ENCODE data around the gene SF3A2. TPM values are rescaled to one million over a fixed set of nuclear protein-coding genes. Genes with fewer than 3 reads are reported as not detected.

The SF3A2 gene
- total and polyA plus RNA-seq, 10 of the 15 experiments (the other 5 are each of a cell fraction or from before 2014, with no cell fraction given), result 0.33 to 143 (median 30.6) TPM

DNA sequence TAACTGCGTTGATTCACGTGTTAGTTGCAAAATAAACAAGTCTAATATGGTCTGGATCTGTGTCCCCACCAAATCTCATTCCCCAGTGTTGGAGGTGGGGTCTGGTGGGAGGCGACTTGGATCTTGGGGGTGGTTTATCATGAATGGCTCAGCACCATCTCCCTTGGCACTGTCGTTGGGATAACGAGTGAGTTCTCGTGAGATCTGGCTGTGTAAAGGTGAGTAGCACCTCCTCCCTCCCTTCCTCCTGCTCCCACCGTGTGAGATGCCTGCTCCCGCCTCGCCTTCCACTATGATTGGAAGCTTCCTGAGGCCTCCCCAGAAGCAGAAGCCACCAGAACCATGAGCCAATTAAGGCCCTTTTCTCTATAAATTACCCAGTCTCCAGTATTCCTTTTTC, 40.5 kb downstream of the SF3A2 start:
- in situ Hi-C loops (cut with MboI) (loop anchor here (10.0 kb wide), 1 partner anchor 338 kb away; no protein-coding TSS in a partner anchor), intact Hi-C loops (cut with micrococcal nuclease; ENCODE audit: unreplicated experiment) (loop anchor here (5.0 to 10.0 kb wide), 2 partner anchors 115 to 508 kb away; partner anchors contain the start of genes SGTA and THOP1)
- no peak overlapping the region for H3K4me3 ChIP-seq
- H3K4me2 ChIP-seq (ENCODE audit: control insufficient read depth, insufficient read depth), result no peak overlapping the region
- no peak overlapping the region for H3K9ac ChIP-seq (ENCODE audit: control insufficient read depth, insufficient read depth, low read length)
- no peak for DNase-seq (ENCODE audit: low read depth, low spot score)
- 78% methylated on average over 9 of the region's 9 CpGs for WGBS (ENCODE audit: insufficient coverage, insufficient replicate concordance, low lambda C conversion rate, missing lambda C conversion rate)
- no peaks in the 10 kb centered on the region for H3K9me3 ChIP-seq (replicated peaks; ENCODE audit: control insufficient read depth, insufficient read depth, low read length)
- SMC1A ChIA-PET (ENCODE audit: uncharacterized antibody, unreplicated experiment), result interaction anchor here (0.9 to 1.8 kb wide), 4 partner anchors 11 to 334 kb away, joined by 3 to 5 read pairs (median 4); no protein-coding TSS in a partner anchor
- RAD21 ChIA-PET (ENCODE audit: unreplicated experiment), result interaction anchor here (1.0 to 1.4 kb wide), 2 partner anchors 39 to 334 kb away, joined by 3 to 6 read pairs; no protein-coding TSS in a partner anchor
- peaks cover 4 to 14% of the 10 kb centered on the region in 2 experiments for H3K36me3 ChIP-seq (ENCODE audit: control insufficient read depth in 2 of 2, insufficient read depth in 2 of 2, low read length in 1 of 2)
- no peak for TF ChIP-seq RCOR1 (conservative IDR thresholded peaks at IDR 0.05; ENCODE audit: low read depth, low read length)
- no peak for TF ChIP-seq ZNF622 (IDR thresholded peaks at IDR 0.05)
- TF ChIP-seq, protein P1, sequence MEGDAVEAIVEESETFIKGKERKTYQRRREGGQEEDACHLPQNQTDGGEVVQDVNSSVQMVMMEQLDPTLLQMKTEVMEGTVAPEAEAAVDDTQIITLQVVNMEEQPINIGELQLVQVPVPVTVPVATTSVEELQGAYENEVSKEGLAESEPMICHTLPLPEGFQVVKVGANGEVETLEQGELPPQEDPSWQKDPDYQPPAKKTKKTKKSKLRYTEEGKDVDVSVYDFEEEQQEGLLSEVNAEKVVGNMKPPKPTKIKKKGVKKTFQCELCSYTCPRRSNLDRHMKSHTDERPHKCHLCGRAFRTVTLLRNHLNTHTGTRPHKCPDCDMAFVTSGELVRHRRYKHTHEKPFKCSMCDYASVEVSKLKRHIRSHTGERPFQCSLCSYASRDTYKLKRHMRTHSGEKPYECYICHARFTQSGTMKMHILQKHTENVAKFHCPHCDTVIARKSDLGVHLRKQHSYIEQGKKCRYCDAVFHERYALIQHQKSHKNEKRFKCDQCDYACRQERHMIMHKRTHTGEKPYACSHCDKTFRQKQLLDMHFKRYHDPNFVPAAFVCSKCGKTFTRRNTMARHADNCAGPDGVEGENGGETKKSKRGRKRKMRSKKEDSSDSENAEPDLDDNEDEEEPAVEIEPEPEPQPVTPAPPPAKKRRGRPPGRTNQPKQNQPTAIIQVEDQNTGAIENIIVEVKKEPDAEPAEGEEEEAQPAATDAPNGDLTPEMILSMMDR (IDR thresholded peaks at IDR 0.05 in 2 of 3, conservative IDR thresholded peaks at IDR 0.05 in 1 of 3; ENCODE audit: control insufficient read depth in 2 of 3, extremely low read depth in 1 of 3, insufficient read depth in 1 of 3, low read depth in 3 of 3, low read length in 3 of 3), result no peak
- no peak for TF ChIP-seq RUNX3 (IDR thresholded peaks at IDR 0.05; ENCODE audit: low read length)
- TF ChIP-seq, protein P2, sequence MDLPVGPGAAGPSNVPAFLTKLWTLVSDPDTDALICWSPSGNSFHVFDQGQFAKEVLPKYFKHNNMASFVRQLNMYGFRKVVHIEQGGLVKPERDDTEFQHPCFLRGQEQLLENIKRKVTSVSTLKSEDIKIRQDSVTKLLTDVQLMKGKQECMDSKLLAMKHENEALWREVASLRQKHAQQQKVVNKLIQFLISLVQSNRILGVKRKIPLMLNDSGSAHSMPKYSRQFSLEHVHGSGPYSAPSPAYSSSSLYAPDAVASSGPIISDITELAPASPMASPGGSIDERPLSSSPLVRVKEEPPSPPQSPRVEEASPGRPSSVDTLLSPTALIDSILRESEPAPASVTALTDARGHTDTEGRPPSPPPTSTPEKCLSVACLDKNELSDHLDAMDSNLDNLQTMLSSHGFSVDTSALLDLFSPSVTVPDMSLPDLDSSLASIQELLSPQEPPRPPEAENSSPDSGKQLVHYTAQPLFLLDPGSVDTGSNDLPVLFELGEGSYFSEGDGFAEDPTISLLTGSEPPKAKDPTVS (IDR thresholded peaks at IDR 0.05; ENCODE audit: low read depth, low read length), result no peak
- peak; percentile 41; the same call in 1 of the 2 replicates for TF ChIP-seq POLR2A (IDR thresholded peaks at IDR 0.05; ENCODE audit: low read depth, low read length)
- TF ChIP-seq, protein P3, sequence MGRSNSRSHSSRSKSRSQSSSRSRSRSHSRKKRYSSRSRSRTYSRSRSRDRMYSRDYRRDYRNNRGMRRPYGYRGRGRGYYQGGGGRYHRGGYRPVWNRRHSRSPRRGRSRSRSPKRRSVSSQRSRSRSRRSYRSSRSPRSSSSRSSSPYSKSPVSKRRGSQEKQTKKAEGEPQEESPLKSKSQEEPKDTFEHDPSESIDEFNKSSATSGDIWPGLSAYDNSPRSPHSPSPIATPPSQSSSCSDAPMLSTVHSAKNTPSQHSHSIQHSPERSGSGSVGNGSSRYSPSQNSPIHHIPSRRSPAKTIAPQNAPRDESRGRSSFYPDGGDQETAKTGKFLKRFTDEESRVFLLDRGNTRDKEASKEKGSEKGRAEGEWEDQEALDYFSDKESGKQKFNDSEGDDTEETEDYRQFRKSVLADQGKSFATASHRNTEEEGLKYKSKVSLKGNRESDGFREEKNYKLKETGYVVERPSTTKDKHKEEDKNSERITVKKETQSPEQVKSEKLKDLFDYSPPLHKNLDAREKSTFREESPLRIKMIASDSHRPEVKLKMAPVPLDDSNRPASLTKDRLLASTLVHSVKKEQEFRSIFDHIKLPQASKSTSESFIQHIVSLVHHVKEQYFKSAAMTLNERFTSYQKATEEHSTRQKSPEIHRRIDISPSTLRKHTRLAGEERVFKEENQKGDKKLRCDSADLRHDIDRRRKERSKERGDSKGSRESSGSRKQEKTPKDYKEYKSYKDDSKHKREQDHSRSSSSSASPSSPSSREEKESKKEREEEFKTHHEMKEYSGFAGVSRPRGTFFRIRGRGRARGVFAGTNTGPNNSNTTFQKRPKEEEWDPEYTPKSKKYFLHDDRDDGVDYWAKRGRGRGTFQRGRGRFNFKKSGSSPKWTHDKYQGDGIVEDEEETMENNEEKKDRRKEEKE (IDR thresholded peaks at IDR 0.05), result no peak
- peak; percentile 50; the same call in 1 of the 2 replicates for TF ChIP-seq POLR2AphosphoS5 (IDR thresholded peaks at IDR 0.05; ENCODE audit: low read length)
- TF ChIP-seq MTA3 (IDR thresholded peaks at IDR 0.05; ENCODE audit: borderline replicate concordance, low read length), result no peak
- no peak for TF ChIP-seq REST (IDR thresholded peaks at IDR 0.05; ENCODE audit: low read depth, low read length)
- peaks cover 14% of the 10 kb centered on the region for H3K4me1 ChIP-seq (ENCODE audit: control insufficient read depth, insufficient read depth, low read length)
- no peak overlapping the region for H3K27ac ChIP-seq (ENCODE audit: control insufficient read depth, insufficient read depth)
- peaks cover 25% of the 10 kb centered on the region for H3K79me2 ChIP-seq (ENCODE audit: control insufficient read depth, insufficient read depth, low read length)
- FAIRE-seq, result no peak
- H4K20me1 ChIP-seq (ENCODE audit: control insufficient read depth, insufficient read depth), result peaks cover 5% of the 10 kb centered on the region
- CTCF ChIA-PET, result interaction anchor here (1.1 to 6.4 kb wide), 3 partner anchors 24 to 115 kb away, joined by 3 to 46 read pairs (median 7); no protein-coding TSS in a partner anchor
- no peak overlapping the region for H2AFZ ChIP-seq (ENCODE audit: control insufficient read depth, low read depth, low read length)
- H3K27me3 ChIP-seq (replicated peaks in 1 of 2; ENCODE audit: control insufficient read depth in 2 of 2, insufficient read depth in 2 of 2, low read length in 1 of 2), result no peaks in the 10 kb centered on the region
- POLR2A ChIA-PET, result interaction anchor here (0.6 kb wide), 1 partner anchor 113 kb away, joined by 6 read pairs; no protein-coding TSS in a partner anchor
- ATAC-seq, result no peak
- BruUV-seq (replicated peaks), result no TSS peak
